WI38 (cell line): ENCODE data around the gene ARL14.

Experiments
- H3K4me3 ChIP-seq: 2 replicates; pipeline ENCODE4 v1.5.1; 2011; ENCODE audit warnings: low read depth, mild to moderate bottlenecking, control low read depth, low read length
- TF ChIP-seq, protein P1 (sequence below): IDR thresholded peaks from 2 replicates; pipeline ENCODE4 v1.5.1; 2012; ENCODE audit warnings: low read depth, mild to moderate bottlenecking, control low read depth, low read length

Gene ARL14

DNA sequence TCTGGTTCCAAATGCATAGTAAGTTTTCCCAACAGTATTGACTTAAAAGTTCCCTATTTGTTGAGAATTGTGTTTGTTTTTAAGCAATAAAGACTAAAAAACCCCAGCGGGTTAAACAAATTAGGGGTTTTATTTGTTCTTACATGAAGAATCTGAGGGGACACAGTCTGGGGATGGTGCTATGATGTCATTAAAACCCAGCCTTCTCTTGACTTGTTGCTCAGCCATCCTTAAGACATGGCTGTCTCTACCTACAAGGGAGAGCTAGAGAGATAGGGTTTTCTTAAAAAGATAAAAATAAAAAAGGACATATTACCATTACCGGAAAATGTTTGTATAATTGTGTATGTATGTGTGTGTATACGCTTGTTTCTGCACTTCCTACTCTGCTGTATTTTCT, 11.7 kb upstream of the ARL14 start:
- TF ChIP-seq, protein P1, sequence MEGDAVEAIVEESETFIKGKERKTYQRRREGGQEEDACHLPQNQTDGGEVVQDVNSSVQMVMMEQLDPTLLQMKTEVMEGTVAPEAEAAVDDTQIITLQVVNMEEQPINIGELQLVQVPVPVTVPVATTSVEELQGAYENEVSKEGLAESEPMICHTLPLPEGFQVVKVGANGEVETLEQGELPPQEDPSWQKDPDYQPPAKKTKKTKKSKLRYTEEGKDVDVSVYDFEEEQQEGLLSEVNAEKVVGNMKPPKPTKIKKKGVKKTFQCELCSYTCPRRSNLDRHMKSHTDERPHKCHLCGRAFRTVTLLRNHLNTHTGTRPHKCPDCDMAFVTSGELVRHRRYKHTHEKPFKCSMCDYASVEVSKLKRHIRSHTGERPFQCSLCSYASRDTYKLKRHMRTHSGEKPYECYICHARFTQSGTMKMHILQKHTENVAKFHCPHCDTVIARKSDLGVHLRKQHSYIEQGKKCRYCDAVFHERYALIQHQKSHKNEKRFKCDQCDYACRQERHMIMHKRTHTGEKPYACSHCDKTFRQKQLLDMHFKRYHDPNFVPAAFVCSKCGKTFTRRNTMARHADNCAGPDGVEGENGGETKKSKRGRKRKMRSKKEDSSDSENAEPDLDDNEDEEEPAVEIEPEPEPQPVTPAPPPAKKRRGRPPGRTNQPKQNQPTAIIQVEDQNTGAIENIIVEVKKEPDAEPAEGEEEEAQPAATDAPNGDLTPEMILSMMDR, result no peak
- no peak overlapping the region for H3K4me3 ChIP-seq

DNA sequence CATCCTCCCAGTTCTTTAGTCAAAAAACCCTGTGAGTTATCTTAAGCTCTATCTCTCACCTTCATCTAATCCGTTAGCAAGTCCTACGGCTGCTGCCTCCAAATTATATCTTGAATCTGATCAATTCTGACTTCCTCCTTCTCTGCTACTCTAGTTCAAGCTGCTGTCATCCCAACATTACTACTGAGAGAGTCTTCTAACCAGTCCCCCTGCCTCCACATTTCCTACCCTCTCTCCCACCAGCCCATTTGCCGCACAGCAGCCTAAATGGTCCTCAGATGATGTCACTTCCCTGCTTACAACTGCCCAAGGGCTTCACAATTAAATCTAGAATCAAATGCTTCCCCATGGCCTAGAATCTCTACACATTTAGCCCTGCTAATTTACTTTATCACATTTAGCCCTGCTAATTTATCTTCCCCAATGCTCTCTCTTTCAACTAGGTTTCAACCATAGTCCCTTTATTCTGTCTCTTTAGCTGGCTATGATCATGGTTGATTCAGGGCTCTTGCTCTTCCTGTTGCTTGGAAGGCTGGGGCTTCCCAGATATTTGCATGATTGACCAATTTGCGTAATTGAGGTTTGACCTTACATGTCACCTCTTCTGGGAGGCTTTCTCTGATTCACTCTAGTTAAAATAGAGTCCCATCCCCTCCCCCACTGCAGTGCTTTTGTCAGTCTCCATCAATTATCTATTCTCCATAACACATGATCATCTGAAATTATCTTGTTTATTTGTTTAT, 11.0 kb upstream of the ARL14 start:
- H3K4me3 ChIP-seq, result no peak overlapping the region
- TF ChIP-seq, protein P1, result no peak

DNA sequence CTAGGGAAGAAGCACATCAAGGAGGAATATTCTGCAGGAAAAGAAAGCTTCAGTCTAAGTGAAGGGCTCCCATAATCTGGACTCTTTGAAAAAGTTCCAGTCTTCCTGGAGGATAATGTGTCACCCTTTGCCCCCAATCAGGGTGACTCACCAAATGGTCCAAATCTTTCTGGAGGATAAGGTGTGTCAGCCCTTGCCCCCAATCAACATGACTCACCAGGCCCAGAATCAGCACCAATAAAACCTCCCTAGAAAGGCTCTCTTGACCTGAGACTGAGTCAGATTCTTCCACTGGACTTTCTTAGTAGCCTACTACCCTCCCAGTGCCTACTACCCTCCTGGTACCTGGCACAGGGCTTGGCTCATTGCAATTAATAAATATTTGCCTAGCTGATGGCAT, 9.5 kb upstream of the ARL14 start:
- TF ChIP-seq, protein P1, result no peak
- H3K4me3 ChIP-seq, result no peak overlapping the region

DNA sequence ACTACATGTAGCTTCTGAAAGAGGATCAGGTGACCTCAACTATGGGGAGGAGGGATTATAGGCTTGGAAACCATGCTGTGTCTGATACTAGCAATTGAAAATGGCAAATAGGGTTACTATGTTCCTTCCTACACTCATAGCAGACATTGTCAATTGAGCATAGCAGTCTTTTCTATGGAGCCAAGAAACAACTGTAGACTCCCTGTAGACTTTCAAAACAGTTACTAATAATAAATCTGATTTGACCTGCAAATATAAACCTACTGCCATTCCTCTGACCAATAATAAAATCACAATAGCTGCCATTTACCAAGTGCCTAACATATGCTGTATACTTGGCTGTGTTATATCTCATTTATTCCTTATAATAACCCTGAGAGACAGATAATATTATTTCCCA, 8.5 kb upstream of the ARL14 start:
- TF ChIP-seq, protein P1, result no peak
- H3K4me3 ChIP-seq, result no peak overlapping the region

DNA sequence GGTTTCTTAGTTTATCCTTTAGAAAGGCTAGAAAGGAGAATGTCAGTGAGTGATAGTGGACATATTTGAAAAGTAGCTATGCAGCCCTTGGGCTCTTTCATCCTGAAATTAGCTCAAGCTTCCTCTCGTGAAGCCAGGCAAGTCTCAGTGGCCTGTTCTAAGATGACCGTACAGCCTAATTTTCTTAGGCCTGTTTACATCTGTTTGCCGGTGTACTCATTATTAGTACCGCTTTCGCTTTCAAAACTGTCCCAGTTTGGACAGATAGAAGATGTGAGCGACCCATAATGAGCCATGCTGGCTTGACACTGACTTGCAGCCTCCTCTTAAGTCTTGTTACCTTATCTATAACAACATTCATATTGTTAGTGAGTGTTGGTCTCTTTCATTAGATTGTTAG, 5.7 kb upstream of the ARL14 start:
- H3K4me3 ChIP-seq, result peak overlapping the region; percentile 16
- TF ChIP-seq, protein P1, result no peak

DNA sequence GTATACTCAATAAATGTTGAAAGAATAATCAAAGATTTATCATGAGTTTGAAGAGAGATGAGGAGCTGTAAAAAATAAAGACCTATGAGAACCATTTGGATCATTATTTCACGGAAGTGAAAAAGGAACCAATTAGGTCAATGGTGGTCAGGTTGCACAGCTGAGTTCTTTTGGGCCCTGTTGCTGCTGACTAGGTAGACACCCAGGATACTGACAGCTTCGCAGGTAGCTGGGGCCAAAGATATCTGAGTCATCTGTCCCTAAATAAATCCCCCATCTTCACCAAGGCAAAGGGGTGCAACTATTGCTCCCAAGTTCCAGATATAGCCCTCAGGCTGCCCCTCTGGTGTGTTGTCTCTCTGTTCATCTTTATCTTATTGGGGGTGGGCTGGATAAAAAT, 5.0 kb upstream of the ARL14 start:
- no peak overlapping the region for H3K4me3 ChIP-seq
- TF ChIP-seq, protein P1, result no peak

DNA sequence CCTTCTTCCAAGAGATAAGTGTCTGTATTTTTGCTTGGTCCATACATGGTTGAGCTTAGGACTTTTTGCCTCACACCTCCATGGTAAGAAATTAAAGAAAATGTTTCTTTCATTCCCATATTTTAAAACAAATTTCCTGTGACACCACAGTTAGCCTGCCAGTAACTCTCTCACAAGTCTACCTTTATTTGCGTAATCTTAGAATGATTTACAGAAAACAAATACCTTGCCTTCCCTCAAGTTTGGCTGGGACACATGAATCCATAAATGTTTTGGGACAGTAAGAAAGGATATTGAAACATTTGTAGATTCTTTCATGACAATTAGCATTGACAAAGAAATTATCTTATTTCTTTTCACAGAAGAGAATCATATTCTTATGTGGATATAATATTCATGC, 3.8 kb upstream of the ARL14 start:
- TF ChIP-seq, protein P1, result no peak
- H3K4me3 ChIP-seq, result no peak overlapping the region
